Measurements from ENCODE around the gene UGT3A2.
"Not testable (repeated sequence)": the region's sequence is repeated elsewhere in the genome, so short reads cannot be mapped to it uniquely, and the experiment has no call there.

UGT3A2 gene

GRCh38 chr5:36052538-36052937 is 14.1 kb downstream of the UGT3A2 start:
- DNase-seq: no peak

- no peak for DNase-seq
Measured at GRCh38 chr5:36049949-36050348, 16.7 kb downstream of the UGT3A2 start.

DNA sequence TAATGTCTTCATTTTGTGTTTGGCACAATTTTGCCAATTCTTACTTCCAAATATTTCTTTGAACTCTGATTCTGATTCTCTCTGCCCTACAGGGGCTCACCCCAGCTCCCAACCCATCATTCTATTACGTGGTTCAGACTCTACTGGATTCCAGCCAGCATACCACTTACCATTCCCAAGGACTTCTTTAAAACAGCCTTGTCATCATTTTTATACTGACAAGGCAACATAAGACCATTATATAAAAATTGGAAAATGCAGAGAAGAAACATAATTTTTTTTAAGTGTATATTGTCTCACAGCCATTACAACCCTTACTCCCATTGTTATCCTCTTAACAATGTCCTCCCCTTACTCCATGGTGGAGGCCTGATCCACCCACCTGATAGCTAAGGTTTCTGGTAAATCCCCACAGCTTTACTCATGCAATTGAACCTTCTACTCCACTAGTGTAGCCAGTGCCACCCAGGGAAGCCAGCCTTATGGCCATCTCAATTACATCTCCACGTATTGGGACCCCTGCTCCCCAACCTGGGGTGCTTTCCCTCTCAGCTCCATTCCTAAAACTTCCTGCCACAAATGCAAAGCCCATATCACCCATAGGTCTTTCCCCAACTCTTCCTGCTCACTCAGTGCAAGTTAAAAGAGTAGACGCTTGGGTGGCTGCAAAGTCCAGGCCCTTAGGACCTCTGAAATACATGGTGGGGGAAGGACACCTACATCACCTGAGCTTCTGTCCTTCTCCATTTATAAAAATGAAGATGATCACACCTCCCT is 19.1 kb downstream of the UGT3A2 start:
- DNase-seq: no peak

DNA sequence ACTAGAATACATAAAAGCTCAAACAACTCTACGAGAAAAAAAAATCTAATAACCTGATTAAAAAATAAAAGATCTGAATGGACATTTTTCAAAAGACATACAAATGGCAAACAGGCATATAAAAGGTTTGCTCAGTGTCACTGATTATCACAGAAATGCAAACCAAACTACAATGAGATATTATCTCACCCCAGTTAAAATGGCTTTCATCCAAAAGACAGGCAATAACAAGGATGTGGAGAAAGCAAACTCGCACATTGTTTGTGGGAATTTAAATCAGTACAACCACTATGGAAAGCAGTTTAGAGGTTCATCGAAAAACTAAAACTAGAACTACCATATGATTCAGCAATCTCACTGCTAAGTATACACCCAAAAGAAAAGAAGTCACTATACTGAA is 20.8 kb downstream of the UGT3A2 start:
- no peak for DNase-seq

DNA sequence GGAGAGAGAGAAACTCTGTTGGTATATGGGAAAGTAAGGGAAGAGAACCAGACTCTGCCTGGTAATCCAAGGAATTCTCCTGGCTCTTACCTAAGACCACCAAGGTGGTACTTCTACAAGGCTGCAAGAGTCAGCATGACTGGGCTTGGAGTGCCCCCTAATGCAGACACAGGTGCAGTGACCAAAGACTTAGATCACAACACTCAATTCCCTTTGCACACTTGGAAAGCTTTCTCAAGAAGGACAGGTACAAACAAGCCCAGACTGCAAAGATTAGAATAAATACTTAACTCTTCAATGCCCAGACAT is 25.2 kb downstream of the UGT3A2 start:
- no peak for DNase-seq

DNA sequence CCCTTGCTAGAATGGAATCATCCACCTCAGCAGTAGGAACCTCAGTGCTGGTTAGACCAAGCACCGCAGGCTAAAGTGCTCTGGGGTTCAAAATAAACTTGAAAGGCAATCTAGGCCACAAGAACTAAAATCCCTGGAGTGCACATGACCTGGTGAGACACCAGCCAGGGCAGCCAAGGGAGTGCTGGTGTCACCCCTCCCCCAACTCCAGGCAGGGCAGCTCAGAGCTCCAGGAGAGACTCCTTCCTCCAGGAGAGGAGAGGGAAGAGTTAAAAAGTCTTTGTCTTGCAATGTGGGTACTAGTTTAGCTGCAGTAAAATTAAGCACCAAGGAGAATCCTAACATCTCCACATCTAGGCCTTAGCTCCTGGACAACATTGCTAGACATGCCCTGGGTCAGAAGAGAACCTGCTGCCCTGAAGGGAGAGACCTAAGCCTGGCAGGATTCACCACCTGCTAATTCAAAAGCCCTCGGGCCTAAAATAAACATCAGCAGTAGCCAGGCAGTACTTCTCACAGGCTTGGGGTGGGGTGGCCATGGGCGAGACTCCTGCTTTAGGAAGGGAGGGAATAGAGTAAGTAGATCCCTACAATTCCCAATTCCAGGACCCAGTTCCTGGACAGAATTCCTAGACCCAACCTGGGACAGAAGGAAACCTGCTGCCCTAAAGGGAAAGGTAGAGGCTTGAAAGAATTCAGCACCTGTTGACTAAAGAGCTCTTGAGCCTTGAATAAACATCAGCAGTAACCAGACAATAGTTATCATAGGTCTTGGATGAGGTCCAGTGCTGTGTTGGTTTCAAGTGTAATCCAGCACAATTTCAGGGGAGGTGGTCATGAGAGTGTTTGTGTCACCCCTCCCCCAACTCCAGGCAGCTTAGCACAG is 25.8 kb downstream of the UGT3A2 start:
- peak; percentile 76 for DNase-seq

GRCh38 chr5:36035696-36036095 is 31.0 kb downstream of the UGT3A2 start:
- DNase-seq: no peak

- DNase-seq: not testable (repeated sequence)
Measured at GRCh38 chr5:36034536-36035134, 32.0 kb downstream of the UGT3A2 start.

DNA sequence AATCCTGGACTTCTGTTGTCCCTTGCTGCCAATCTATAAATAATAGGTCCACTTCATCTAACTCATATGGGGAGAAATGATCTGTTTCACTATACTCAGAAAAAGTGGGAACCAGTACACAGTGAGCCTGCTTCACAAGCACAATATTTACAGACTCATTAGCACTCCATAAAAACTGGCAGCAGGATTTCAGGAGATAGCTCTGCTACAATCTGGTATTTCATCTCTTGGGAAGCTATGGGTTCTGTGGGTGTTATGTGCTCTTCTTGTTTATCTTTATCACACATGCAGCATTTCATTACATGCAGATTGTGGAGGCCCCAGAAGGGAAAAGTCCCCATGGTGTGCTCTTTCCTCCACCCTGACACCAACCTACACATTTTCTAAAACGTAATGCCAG is 33.2 kb downstream of the UGT3A2 start:
- DNase-seq: no peak

GRCh38 chr5:36033047-36033446 is 33.6 kb downstream of the UGT3A2 start:
- DNase-seq: no peak

- no peak for DNase-seq
Measured at GRCh38 chr5:36031223-36031622, 35.5 kb downstream of the UGT3A2 start.

DNA sequence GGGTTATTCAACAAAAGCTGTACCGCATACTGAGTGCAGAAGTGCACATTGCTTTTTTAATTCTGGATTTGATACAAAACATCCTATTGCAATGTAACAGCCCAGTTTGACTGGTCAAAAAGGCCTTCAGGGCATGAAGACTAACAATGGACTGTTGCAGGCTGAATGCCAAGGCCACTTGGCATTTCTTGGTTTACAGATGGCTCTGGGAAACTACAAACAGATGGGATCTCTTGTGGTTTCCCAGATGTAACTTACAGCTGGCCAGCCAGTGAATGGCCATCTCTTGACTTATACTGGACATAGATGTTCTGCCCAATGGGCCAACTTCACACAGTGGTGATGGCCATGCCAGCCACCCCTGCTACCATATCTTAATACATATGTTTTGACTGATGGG is 36.8 kb downstream of the UGT3A2 start:
- DNase-seq: no peak

GRCh38 chr5:36028816-36029465 is 37.7 kb downstream of the UGT3A2 start:
- no peak for DNase-seq

DNA sequence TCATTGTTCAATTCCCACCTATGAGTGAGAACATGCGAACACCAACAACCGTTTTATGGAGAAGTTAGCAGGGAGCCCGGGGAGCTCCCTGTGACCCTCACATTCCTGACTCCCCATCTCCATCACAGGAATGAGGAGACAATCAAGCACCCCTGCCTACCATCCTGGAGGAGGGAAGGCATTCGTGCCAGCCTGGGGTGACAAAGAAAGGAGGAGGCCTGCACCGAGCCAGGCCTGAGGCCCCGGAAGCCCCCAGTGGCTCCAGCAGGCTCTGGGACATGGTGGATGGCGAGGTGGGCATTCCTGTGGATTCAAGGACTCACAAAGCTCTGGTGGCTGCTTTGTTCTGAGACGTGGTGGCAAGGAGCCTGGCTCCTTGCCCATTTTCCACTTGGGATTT is 39.0 kb downstream of the UGT3A2 start:
- no peak for DNase-seq

DNA sequence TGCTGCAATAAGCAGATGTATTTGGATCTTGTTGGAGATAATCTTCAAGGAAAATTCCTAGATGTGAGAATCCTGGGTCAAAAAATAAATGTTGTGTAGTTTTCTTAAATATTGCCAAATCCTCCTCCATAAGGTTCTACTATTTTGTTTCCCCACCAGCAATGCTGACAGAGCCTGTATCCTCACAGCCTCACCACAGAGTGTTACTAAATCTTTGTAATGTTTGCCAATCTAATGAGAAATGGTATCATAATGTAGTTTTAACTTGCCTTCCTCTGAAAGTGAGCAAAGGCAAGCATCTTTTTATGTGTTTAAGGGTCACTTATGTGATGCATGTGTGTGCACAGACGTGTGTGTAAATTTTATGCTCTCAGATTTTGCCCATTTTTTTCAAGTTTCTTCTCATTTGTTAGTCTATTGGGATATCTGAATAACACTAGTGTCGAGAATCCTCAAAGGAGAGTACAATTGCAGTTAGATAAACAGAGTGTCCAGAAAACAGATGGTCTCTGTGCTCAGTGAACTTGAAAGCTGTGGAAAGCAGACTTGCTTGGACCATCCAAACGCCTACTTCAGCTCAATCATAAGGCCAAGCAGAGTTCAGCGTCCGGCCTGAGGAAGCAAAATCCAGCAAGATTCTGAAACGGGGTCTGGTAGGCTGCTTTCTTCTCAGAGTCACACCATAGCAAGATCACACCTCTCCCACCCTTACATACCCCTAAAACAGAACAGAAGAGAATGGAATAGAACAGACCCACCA is 39.8 kb downstream of the UGT3A2 start:
- no peak for DNase-seq

DNA sequence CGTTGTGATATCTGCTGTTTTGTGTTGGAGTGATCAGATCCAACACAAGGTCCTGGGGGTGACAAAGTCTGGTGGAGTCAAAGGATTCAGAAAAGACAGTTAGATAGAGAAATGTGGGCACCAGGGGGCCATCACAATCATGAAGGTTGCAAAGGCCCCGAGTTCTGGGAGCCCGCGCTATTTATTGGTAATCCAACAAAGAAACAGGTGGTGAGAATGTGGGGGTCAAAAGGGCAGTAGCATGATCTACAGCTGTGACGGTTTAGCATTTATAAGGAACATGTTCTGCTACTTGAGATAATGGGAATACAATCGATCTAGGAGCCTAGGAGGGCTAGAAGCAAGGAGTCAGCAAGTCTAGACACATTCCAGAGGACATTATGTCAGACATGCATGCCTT is 44.4 kb downstream of the UGT3A2 start:
- DNase-seq: not testable (repeated sequence)

DNA sequence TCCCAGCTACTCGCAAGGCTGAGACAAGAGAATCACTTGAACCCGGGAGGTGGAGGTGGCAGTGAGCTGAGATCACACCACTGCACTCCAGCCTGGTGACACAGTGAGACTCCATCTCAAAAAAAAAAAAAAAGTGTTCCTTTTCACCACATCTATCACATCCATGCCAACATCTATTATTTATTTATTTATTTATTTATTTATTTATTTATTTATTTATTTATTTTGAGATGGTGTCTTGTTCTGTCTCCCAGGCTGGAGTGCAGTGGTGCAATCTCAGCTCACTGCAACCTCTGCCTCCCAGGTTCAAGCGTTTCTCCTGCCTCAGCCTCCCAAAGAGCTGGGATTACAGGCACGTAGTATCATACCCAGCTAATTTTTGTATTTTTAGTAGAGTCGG is 47.1 kb downstream of the UGT3A2 start:
- DNase-seq: not testable (repeated sequence)

GRCh38 chr5:36017622-36018021 is 49.1 kb downstream of the UGT3A2 start:
- no peak for DNase-seq

DNA sequence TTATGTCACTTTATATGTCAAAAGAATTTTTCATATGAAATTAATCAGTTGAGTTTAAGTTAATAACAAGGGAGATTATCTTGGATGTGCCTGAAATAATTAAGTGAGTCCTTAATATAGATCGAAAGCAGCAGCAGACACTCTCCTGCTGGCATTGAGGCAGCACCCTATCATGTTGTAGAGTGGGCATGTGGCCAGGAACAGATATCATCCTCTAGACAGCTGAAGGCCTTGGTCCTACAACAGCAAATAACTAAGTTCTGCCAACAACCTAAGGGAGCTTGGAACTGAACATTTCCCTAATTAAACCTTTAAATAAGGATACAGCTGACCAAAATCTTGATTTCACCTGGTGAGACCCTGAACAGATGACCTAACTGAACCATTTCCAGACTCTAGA is 49.7 kb downstream of the UGT3A2 start:
- DNase-seq: no peak

- DNase-seq: no peak
Measured at GRCh38 chr5:36013182-36013581, 53.5 kb downstream of the UGT3A2 start.

- DNase-seq: no peak
Measured at GRCh38 chr5:36009698-36010097, 57.0 kb downstream of the UGT3A2 start.

- no peak for DNase-seq
Measured at GRCh38 chr5:36007366-36007765, 59.3 kb downstream of the UGT3A2 start.

DNA sequence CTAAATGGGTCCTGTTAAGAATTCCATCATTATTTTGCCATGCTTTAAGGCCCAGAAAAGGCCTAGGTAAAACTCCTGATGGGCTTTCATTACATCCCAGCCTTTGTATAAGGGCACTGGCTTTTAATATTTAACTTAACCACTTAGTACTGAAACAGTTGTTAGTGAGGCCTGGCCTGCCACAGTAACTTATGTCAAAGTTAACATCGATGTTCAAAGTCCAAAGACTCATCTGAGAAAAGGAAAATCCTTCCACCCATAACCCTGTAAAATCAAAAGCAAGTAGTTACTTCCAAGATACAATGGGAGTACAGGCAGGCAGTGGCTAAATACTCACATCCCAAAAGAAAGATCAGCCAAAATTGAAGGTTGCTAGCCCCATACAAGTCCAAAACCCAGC is 60.5 kb downstream of the UGT3A2 start:
- no peak for DNase-seq
